Memory B cell (primary cell): ENCODE data around the gene TMEM127.

Source experiments
- ATAC-seq: fragments of 150-1000 bp; cut with Tn5 transposase; 2 replicates; pipeline ENCODE4 v1.10.0; 2021; ENCODE audit warnings: low read depth, mild to moderate bottlenecking, moderate library complexity
- DNase-seq, 2 donors: peaks; one replicate each; pipeline ENCODE4 v3.0.0; 2022; ENCODE audit warnings: low spot score in 2 of 2
- H3K27ac Mint-ChIP-seq: one replicate; pipeline ENCODE4 v1.8.0; 2022; ENCODE audit warnings: mild to moderate bottlenecking, moderate library complexity, mixed read lengths
- H3K27me3 Mint-ChIP-seq: one replicate; pipeline ENCODE4 v1.8.0; 2022; ENCODE audit warnings: mixed read lengths
- H3K36me3 Mint-ChIP-seq: one replicate; pipeline ENCODE4 v1.8.0; 2022; ENCODE audit warnings: mild to moderate bottlenecking, mixed read lengths
- H3K4me1 Mint-ChIP-seq: one replicate; pipeline ENCODE4 v1.8.0; 2022; ENCODE audit warnings: mixed read lengths
- H3K4me3 Mint-ChIP-seq: one replicate; pipeline ENCODE4 v1.8.0; 2022; ENCODE audit warnings: mild to moderate bottlenecking, moderate library complexity, mixed read lengths
- H3K9me3 Mint-ChIP-seq: one replicate; pipeline ENCODE4 v1.8.0; 2022; ENCODE audit warnings: mixed read lengths

Gene TMEM127

GRCh38 chr2:96198921-96199320, 66.9 kb downstream of the TMEM127 start:
- Mint-ChIP-seq H3K4me1 (peaks cover 44% of the 10 kb centered on the region), H3K36me3 (peaks cover 10% of the 10 kb centered on the region), H3K27me3 (no peaks in the 10 kb centered on the region), H3K4me3 (no peak overlapping the region), H3K27ac (peak overlapping the region; percentile 86), H3K9me3 (no peaks in the 10 kb centered on the region)
- DNase-seq: no peak
- no peak for ATAC-seq
